HG02759 (cell line): ENCODE data around the gene AGBL1.
A peak's percentile ranks its signal among the peaks of the same experiment; 100 is the strongest.

Source experiments
- ATAC-seq: cut with Tn5 transposase; IDR thresholded peaks from one replicate; pipeline ENCODE4 v1.9.1; 2021; ENCODE audit warnings: mild to moderate bottlenecking, moderate library complexity; ENCODE audit not compliant: unreplicated experiment

The AGBL1 gene

GRCh38 chr15:86162641-86163040 is 83.0 kb downstream of the AGBL1 start:
- no peak for ATAC-seq

GRCh38 chr15:86163816-86164215 is 84.1 kb downstream of the AGBL1 start:
- no peak for ATAC-seq

DNA sequence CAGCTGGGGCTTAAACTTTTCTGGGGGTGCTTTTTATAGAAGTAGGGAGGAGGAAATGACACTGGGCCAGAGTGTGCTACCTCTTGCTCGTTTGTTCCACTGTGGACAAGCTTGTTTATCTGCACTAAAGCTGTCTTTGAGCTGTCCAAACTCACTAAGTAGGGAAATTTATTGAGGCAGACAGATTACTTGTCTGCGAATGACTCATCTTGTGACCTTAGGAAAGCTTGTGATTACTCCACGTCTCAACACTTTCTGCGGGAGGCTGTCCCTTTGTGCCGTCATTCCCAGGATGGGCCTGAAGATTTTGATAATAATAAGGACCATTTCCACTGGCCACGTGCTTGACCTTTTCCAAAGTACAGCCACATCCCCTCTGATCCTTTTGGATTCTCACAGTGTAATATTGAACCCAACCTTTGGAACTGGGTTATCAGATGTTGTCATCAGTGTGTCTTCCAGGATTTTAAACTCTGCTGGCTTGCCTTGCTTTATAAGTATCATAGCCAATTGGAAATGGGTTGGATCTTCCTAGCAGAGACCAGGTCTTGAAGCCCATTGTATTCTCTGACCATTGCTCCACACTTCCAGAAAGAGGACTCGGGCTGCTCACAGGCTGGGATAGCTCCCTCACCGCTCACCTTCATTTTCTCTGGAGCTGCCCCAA is 84.7 kb downstream of the AGBL1 start:
- ATAC-seq: no peak

DNA sequence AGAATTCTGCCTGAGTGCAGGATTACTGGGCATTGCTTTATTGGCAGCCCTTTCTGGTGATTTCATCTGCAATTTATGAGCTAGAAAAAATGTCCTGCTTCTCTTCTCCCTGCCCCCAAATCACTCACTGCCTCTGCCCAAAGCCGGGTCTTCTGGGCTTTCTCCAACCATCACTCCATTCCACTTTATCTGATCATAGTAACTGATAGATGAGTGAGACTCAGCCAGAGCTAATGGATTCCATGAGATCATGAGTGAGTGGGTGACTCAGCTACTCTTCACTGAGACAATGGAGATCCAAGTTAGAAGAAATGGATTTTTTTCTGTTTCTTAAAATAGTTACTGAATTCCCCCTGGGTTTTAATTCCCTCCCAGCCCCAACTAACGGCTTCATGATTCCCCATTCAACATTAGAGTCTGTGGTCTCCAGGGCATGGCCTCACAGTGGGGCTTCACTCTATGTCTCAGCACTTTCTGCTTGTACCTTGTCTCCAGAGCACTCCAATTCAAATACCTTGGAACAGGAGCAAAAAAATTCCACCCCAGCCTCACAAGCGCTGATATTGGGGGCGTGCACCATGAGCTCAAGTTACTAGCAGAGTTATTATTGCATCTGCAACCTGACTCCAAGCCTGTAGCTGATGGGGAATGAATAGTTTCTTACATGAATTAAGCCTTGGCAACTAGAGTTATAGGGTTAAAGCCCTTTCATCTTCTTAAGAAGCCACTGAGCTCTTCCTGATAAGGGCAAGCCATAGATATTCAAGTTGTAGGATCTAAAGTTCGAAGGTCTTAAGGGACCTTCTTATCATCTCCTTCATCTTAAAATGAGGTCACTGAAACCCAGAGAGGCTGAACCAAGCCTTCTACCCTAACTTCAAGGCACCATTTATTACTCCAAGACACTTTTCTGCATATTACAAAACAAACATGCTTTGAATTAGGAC is 85.9 kb downstream of the AGBL1 start:
- ATAC-seq: no peak

GRCh38 chr15:86167841-86168240 is 88.2 kb downstream of the AGBL1 start:
- ATAC-seq: no peak

GRCh38 chr15:86178845-86179244 is 99.2 kb downstream of the AGBL1 start:
- ATAC-seq: no peak

DNA sequence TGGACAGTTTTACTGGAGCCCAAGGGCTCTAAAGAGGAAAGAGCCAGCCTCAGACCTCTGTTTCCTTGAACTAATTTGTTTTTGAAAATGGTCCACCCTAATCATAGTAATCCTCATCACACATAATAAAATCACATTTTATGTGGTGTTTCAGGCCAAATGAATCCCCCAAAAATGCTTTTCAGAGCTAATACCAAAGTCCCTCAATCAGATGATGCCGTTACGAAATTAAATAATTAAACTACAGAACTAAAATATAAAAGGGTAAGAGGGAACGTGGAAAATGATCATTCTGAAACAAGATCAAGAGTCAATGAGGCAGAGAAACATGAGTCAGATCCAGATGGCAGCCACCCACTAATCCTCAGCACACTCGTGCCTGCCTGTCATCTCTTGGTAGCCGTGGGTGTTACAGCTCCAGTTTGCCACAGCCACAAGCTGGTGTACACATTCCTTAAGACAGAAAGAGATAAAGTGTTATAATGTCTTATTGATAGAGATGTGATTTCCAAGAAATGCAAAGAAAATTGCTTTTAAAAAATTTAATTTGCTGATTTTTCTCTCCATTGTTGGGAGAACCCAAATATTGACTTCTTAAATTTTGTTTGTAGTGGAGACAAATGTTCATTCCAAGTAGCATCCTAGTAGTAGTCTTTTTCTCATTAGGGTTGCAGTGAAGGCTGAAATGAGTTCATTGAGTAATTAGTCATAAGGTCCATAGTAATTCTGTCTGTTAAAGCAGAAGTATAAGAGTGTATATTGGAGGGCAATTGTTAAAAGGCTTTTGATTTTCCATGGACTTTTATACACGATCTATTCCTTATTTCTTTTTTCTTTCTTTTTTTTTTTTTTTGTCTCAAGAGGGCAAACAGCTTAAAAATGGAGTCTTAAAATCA is 104.2 kb downstream of the AGBL1 start:
- ATAC-seq: peak; percentile 85

- no peak for ATAC-seq
Measured at GRCh38 chr15:86193716-86194380, 114.2 kb downstream of the AGBL1 start.

DNA sequence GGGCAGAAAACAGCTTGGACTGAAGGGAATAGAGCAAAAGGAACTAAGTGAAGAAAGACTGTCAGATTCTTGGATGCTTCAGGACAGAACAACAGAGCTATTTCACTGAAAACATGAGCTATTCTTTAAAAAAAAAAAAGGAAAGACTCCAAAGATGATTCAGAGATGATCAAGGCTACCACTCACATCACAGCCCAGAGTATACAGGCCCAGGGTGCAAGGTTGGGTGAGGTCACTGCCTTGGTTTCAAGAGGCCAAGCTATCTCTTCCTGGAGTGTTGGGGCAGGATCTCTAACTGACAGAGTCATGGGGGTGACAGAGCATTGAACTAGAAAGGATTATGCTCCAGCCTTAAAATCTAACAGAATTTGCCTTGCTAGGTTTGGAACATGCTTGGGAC is 118.1 kb downstream of the AGBL1 start:
- no peak for ATAC-seq

DNA sequence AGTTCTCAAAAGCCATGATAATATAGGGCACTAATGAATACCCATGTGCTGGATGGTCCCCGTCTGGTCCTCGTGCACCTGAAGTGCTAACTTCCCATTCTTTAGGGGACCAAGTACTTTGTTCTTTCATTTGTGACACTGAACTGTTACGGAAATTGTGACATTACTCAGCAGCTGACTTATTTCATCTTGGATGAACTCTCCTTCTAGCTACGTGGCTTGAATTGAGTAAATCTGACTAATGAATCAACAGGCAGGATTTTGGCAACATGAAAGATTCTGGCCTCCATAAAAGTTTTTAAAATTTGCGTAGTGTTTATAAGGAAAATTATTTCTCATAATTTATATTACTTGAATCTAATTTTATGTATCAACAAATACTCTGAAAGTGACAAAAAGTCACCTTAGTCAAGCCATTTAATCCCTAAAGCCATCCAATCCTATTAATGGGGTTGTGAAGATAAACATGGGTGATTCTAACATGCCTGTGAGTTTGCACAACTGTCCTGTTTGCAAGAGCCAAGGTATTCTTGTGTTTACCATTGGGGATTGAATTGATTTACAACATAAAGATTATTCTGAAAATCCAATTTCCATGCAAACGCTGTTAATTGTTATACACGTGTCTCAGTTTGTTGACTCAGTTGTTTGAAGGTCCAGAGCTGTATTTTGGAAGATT is 119.9 kb downstream of the AGBL1 start:
- no peak for ATAC-seq

DNA sequence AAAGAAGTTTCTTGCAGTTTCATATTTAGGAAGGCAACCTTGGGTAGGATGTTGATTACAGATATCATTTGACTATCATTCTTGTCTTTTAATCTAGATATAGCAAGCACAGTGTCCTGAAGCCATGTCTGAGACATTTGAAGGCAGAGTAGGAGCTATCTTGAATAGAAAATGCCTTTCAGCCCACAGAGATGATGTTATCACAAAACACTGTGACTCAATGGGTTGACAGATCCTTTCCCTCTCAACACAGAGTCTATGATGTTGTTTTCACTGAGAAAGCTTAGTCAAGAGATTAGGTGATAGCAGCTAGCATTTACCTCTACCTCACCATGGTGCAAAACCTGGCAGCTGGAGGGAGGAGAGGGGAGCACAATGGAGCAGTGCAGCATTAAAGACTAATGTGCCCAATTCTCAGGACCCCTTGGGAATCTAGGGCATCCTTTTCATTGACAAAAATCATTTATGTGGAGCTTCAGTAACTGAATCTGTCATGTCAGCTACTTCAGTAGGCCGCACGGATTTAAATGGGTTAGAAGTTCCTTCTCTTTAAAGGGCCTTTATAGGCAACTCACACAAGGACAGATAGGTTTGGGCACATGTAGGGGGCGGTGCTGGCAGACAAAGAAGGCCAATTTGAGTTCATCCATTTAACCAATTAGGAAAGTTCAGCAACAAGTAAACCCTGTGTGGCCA is 121.8 kb downstream of the AGBL1 start:
- ATAC-seq: no peak

DNA sequence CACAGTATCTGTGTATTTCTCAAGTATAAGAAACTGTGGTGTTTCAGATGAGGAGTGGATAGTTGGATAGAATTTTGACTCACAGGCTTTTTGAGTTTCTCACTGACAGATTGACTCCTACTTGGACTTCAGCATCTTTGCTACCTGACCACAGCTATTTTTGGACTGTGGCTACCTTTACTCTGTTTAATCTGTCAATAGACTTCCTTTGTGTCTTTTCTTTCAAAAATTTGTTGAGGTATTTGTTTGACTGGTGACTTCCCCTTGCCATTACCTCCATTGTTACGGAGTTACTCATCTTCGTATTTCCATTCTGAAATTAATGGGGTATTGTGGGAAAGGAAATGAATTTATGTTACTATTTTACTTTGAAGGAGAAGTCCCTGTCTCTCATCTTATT is 123.8 kb downstream of the AGBL1 start:
- ATAC-seq: peak; percentile 70

- ATAC-seq: no peak
Measured at GRCh38 chr15:86205096-86205495, 125.4 kb downstream of the AGBL1 start.

DNA sequence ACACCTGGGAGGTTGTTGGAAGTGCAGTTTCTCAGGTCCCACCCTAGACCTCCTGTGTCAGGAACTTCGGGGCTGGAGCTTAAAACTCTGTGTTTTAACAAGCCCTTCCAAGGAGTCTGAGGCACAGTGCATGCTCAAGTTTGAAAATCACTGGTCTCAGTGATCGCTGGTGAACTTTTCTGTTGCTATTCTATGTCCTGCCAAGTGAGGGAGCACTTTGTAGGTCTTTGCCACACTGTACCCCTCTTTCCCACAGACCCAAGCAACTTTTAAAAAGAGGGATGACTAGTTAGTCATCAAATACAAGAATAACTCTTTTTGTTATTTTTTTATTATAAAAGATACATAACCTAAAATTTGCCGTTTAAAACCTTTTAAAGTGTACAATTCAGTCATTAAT is 133.7 kb downstream of the AGBL1 start:
- ATAC-seq: no peak

DNA sequence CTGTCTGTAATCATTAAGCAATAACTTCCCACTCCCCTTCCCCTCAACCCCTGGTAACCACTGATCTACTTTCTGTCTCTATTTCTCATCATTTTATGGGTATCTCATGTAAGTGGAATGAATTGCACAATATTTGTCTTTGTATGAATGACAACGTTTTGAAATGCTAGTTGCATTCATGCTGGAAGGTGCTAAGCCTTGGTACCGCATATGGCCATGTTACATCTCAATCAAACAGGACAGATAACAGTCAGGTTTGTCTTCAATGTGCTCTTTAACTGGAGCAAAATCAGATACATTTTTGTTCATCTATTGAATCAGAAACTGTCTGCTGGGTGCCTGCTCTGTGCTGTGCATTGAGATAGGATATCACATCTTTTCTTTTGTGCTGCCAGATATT is 134.2 kb downstream of the AGBL1 start:
- no peak for ATAC-seq

- ATAC-seq: no peak
Measured at GRCh38 chr15:86221119-86221518, 141.4 kb downstream of the AGBL1 start.

DNA sequence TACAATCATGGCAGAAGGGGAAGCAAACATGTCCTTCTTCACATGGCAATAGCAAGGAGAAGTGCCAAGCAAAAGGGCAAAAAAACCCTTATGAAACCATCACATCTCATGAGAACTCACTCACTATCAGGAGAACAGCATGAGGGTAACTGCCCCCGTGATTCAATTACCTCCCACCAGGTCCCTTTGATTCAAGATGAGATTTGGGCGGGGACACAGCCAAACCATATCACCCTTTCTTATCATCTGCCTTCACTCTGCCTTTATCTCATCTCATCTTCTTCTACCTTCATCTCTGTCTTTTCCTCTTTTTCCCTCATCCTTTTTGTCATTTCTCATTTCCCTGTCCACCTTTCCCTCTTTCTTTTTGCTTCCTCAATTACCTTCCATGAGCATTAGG is 149.6 kb downstream of the AGBL1 start:
- ATAC-seq: no peak

GRCh38 chr15:86229936-86230335 is 150.3 kb downstream of the AGBL1 start:
- no peak for ATAC-seq

DNA sequence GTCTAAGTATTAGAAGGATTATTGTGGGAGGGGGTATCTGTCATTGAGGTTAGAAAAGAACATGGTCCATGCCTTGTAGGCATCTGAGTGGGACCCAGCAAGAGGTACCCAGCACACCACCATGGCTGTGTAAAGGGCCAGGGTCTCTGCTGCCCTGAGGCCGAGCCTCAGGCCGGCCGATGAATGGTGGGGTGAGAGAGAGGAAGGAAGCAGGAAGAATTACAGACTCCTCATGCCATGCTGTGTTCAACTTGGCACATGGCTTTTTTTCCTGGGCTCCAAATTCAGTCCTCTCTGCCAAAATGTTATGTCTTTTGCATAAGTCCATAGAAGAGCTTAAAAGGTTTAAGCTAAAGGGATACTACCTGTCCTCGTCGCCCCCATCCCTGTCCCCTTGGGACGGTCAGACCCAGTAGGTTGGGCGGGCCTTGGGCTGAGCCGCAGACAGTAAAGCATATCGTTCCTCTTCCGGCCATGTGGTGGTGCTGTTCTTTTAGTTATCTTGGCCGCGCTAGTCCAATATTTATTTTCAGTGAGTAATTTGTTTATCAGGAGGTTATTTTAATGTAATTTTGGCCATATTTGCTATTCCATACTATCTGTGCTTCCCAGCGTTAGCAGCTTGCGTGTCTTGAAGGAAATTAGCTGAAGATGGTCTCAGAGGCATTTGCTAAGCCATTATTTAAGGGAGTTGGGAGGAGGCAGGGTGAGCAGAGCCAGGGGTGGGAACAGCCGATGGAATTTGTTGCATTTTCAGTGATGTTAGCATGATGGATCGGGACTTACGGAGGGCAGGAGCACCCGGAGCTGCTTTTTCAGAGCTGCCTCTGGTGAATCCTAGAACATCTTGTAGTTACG is 152.4 kb downstream of the AGBL1 start:
- ATAC-seq: peak; percentile 77
